HG02981 (cell line): ENCODE measurements around the gene FBXW2.
"Not testable (repeated sequence)": the region's sequence is repeated elsewhere in the genome, so short reads cannot be mapped to it uniquely, and the experiment has no call there.

ENCODE experiments used
- ATAC-seq: cut with Tn5 transposase; IDR thresholded peaks from one replicate; pipeline ENCODE4 v1.9.1; 2021; ENCODE audit warnings: mild to moderate bottlenecking, moderate library complexity; ENCODE audit not compliant: unreplicated experiment

Gene FBXW2

DNA sequence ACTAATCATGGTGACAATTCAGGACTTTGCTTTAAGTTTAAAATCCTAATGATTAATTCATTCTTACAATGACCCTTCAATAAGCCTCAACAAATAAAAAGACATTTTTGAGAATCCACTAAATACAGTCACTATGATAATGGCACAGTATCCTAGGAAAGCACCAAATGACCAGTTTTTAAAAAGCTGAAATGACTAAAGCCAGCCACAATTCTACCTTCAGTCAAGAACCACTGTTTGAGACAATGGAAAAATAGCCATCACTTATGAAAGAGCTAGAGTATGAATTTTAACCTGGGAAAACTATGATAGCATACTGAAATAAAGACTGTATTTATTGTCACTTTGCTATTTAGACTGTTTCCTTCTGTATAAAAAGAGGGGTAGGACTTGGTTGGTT is 14.0 kb downstream of the FBXW2 start:
- no peak for ATAC-seq

DNA sequence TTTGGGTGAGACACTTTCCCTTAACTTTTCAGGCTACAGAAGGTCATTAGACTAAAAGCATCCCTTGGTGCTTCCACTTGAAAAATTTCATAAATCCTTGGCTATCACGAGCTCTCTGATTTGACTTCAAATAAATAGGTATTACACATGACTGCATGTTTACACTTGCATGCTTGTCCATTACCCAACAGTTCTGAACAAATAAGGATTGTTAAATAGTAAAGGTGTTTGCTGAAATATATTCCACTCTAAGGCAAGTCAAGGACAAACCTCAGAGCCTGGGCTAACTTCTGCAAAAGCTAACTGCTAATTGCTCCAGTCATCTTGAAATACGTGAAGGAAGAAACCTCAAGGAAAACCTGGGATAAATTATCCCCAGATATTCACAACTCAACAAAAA is 14.5 kb downstream of the FBXW2 start:
- no peak for ATAC-seq

DNA sequence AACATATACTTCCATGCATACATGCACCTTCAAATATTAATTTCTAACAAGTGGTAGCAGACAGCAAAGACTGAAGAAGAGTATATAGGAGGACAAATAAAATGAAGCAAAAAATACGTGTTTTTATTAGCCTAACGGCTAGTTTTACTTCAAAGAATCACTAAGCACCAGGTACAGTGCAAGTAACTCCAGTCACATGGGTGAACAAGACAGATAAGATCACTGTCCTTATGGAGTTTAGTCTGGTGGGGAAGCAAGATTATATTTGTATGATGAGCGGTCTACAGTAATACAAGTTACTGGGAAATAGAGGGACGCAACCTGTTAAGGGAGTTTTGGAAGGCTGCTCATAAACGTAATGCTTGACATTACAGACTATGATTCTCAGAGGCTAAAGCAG is 16.0 kb downstream of the FBXW2 start:
- no peak for ATAC-seq

DNA sequence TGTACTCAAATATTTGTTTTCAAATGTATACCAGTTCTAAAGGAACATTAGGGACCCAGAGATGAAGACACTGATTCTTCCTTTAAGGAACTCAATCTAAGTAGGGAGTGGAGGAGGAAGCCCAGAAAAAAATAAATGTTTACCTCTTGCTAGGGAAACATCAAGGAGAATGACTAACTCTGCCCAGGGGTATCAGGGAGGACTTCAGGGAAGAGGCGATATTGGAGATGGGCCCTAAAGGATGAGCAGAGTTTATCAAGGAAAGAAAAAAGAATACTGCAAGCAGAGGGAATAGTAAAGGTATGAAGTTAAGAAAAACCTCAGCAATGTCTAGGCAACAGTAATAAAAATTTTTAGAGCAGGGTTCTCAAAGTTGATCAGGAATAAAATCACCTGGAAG is 16.4 kb downstream of the FBXW2 start:
- ATAC-seq = no peak

DNA sequence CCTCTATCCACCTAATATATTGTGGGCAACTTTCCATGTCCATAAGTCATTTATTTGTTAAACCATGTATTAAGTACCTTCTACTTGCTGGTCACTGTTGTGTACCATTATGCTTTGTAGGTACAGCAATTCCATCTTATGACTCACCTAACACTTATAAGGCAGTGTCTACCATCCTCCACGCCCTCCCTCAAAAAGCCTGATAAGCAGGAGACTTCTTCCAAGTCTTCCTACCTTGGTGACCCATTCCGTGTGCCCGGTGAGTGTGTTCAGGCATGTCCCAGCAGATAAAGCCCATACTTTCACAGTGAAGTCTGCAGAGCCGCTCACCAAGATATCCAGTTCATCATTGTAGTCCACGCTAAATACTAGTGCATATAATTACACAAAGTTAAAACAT is 17.4 kb downstream of the FBXW2 start:
- ATAC-seq = no peak

DNA sequence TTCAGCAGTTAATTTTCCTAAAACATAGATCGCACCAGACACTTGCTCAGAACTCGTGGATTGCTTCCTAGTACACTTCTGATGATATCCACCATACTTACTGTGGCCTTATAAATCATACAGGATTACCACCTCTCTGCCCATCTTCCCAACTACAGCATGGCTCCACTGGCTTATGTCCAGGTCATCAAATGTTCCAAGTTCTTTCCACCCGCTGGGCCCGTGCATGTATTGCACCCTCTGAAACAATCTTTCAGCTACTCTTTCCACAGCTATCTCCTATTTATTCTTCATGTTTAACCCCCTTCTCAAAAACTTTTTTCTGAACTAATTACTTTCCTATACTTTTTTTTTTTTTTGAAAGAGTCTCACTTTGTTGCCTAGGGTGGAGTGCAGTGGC is 18.5 kb downstream of the FBXW2 start:
- no peak for ATAC-seq

DNA sequence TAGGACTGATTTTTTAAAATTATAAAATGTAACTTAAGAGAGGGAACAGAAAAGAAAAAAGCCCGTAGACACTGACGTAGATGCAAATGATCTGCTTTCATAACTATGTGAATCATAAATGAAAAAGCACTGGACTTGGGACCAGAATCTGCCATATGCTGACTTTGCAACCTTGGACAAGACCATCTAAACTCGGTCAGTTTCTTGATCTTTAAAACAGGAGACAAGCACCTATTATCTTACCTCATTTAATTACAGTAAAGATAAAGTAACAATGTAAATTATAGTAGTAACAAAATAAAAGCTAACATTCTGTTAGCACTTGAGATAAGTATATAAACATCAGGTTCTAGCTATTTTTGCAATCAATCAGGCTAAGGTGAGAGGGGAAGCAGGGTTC is 20.0 kb downstream of the FBXW2 start:
- ATAC-seq = no peak

DNA sequence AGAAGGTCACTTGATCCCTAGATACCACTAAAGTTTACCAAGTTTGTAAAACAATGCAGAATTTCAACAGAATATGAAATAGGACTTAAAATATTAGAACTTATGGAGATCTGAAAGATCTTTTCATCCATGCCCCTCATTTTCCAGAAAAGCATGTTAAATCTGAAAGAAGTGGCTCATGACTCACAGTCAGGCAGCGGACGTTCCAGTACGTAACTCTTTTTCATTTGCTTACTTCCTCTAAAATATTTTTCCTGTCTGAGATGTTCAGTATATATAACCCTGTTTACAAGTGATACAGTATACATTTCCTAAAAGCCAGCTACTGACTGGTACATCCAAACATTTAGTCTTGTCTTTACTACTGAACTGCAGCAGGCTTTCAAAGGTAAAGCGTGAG is 22.3 kb downstream of the FBXW2 start:
- no peak for ATAC-seq

DNA sequence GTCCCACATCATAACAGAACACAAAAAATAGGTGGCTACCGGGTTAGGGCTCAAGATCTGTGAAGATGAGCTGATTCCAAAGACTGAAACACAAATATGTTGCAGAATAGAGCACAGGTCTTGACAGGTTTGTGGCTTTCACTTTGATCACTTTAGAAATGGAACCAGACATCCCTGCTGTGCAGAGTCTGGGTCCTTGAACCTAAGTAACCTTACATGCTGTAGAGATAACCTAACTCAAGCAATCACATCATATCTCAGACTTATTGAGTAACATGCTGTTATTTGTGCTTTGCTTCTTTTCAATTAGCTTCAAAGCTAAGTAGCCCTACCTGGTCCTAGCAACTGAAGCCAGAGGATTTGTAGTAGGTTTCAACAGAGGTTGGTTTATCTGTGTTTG is 24.3 kb downstream of the FBXW2 start:
- ATAC-seq = no peak

DNA sequence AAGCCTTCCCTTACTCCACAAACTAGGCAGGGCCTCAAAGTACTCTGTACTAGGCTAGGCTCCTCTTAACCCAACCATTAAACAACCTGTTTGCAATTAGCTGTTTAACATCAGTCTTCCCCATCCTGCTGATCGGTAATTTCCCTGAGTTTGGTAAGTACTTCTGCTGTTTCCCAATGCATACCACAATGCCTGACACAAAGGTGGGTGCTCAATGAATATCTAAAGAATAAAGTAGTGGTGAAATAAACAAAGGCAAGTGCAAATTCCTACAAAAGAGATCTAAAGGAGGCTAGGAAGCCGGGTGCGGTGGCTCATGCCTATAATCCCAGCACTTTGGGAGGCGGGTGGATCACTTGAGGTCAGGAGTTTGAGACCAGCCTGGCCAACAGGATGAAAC is 25.0 kb downstream of the FBXW2 start:
- ATAC-seq = no peak

DNA sequence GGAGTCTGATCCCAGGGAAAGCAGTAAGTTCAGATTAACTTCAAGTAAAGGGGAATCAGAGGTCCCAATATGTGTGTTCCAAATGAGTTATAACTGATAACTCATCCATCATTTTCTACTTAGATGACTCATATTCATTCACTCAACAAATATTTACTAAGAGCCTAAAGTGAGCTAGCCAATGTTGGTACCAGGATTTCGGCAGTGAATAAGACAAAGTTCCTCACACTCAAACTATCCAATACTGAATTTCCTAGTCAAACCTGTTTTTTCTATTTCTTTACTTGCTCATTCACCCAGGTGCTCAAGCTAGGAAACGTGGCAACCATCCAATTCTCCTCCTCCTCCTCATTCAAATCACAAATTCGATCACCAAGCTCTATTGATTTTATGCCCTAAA is 25.8 kb downstream of the FBXW2 start:
- ATAC-seq = no peak

DNA sequence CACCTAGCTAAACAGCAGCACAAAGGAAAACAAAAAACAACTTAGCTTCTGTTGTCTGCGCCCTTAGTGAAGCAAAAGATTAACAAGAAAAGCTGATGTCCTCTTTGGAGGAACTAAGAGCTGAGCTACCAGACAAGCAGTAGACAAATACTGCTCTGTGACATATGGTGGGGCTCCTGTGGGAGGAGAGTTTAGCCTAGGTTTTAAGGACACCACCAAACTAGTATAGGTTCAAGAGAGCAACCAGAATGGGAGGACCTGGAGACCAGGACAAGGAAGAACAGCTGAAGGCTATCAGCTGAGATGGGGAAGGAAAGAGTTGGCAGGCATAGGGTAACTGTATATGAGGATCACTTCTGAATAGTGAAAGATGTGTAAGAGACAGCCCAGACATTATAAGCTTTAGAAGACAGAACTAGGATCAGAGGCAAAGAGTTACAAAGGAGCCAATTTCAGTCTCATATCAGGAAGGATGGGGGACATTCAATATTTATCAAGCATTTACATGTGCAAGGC is 27.2 kb downstream of the FBXW2 start:
- no peak for ATAC-seq

DNA sequence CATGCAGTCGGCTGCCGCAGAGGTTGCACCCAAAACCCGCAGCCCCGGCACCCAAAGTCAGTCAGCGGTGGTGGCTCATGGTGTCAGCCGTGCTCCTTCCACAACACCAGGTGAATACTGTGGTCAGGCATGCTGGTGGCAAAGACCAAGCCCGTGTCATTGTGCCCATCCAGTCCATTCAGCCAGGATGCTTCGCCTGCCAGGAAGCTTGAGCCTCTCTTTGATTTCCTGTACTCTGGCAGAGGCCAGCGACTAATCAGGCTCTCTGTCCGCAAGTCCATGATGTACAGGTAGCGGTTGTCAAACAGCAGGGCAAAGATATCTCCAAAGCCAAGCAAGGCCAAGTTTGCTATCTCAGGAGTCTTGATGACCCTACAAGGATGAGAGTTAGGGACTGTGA is 28.7 kb downstream of the FBXW2 start:
- no peak for ATAC-seq

DNA sequence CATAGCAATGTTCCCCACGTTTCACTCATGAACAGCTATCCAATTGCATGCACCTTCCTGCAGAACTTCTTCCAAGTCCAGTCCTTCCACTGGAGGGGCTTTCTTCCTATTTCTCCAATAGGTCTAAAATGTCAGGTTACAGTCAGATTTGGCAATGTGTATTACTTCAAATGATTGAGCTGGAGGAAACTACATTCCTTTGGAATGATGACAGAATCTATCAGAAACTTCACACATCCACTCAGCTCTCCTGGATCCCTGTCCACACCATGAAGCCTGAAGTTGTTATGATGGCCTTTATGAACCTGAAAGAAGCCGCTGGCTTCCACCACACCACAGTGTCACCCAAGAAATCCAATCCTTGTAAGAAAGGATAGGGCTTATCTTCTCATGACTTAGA is 32.2 kb downstream of the FBXW2 start:
- ATAC-seq = no peak

DNA sequence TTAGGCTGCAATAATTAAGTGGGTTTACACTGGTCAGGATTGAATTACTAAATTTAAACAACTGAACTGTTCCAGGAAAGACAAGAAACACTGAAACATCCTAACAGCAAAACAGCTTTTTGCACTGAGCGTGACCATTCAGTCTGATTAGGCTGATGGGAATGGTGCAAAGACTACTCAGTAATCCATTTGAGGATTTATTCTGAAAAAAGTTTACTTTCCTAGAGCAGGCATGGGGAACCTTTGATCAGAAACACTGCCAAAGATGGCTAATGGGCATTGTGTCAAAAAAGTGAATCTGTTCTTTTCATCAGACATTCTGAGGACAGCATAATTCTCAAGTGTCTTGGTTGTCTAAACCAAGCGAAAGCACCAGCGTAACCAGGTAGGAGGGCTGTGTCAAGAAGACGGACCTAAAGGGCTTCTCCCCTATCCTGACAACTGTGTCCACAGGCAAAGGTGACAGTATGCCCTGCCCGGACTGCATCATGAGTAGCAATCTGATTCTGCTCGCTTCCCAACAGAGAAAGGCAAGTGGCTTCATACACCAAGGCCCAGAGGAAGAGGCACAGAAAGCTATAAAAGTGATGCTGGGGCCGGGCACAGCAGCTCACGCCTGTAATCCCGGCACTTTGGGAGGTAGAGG is 33.3 kb downstream of the FBXW2 start:
- ATAC-seq = no peak

DNA sequence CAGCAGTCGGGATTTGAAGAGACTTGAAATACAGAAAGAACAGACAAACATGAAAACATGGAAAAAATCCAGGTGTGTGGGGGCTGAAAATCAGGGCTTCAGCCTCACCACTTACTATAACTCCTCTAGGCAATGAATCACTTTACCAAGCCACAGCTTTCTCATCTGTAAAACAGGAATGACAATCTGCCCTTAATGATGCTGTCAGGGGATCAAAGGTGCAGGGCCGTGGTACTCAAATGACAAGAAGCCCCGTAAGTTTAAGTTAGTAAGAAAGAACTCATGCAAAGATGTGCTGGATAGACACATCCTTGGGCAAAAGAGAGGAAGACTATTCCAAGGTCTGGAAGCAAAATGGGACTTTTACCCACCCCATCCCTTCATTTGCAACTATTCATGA is 34.7 kb downstream of the FBXW2 start:
- ATAC-seq = no peak

DNA sequence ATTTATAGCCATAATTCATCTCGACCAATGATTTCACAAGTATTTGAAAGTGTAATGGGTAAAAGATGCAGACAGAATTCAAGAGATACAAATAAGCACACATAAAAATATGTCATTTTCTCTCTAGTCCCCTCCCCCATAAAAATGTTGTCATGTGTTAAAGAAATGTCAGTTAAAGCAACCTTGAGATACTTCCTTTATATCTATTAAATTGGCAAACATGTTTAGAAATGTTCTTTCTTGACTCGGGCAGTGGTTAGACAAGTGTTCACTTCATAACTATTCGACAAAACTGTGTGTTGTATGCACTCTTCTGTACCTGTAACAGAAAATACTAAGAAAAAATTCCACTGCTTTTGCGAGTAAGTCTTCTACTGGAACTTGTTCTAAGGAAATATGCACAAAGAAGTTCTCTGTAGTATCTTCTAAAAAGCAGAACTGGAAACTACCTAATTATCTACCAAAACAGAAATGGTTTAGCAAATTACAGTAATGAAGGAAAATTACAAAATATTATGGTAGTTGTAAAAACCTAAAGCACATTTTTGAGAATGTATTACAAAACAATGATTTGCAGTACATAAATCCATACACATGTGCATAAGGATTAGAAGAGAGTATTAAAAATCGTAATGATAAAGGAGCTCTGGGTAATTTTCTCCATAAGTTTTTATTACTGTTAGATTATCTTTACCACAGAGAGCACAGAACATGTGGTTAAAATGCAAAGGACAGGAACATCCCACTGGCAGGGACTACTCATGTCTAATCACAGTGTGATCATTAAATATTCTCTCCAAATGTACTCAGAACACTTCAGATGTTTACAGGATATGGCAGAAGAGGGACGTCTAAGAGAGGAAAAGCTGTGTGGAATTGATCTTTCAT is 35.9 kb downstream of the FBXW2 start:
- ATAC-seq = no peak

DNA sequence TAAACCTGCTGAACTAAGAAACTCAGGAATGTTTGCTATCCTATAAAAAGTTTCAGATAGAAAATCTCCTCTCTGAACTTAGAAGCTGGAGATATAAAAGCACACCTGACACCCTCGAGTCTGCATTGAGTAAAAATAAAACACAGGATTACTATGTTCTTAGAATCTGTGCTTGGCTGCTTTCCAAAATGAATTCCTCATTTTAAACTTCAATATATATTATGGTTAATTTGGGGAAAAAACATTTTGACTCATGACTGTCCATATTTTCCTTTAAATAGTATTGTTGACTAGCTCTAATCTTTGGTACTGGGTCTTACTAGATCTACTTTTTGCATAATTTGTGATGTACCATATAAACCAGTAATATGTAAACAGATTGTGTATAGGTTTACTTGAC is 36.7 kb downstream of the FBXW2 start:
- ATAC-seq = no peak

DNA sequence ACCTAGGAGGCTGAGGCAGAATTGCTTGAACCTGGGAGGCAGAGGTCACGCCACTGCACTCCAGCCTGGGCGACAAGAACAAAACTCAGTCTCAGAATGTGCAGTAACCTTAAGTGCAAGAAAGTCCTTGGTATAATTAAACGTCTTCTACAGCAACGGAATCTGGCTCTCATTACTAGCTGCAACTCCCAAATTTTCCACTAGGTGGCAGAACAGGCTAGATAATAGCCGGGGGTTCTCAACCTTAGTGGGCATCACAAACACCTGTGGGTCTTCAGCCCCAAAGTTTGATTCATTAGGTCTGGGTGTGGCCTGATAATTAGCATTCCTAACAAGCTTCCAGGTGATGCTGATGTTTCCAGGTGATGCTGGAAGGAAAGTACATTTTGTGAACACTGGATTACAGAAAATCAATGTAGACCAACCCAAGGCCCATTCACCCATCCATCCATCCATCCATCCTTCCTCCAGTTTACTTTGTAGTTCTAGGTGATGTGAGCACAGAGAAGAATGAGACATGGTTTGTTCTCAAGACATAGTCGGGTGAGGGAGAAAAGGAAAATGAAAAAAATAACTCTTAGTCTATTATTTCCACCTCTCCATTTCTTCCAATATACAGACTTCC is 37.3 kb downstream of the FBXW2 start:
- ATAC-seq = peak; percentile 46

DNA sequence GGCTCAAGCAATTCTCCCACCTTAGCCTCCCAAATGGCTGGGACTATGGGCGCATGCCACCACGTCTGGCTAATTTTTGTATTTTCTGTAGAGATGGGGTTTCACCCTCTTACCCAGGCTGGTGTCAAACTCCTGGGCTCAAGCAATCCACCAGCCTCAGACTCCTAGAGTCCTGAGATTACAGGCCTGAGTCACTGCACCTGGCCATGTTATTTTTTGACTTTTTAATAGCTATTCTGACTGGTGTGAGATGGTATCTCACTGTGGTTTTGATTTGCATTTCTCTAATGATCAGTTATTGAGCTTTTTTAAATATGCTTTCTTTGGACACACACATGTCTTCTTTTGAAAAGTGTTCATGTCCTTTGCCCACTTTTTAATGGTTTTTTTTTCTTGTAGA is 38.2 kb downstream of the FBXW2 start:
- peak; percentile 74 for ATAC-seq

DNA sequence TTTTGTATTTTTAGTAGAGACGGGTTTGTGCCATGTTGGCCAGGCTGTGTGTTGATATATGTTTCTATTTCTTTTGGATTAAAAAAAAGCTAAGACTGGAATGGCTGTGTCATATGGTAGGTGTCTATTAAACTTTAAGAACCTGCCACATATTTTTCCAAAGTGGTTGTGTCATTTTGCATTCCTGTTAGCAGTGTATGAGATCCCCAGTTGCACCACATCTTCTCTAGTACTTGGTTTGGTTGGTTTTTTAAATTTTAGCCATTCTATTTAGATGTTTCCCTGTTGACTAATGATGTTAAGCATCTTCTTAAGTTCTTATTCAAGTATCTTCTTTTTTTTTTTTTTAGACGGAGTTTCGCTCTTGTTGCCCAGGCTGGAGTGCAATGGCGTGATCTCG is 42.8 kb downstream of the FBXW2 start:
- ATAC-seq = no peak

DNA sequence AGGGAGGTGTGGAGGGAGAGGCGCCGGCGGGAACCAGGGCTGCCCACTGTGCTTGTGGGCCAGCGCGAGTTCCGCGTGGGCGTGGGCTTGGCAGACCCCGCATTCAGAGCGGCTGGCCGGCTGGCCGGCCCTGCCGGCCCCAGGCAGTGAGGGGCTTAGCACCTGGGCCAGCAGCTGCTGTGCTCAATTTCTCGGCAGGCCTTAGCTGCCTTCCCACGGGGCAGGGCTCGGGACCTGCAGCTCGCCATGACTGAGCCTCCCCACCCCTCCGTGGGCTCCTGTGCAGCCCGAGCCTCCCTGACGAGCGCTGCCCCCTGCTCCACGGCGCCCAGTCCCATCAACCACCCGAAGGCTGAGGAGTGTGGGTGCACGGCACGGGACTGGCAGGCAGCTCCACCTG is 46.9 kb downstream of the FBXW2 start:
- not testable (repeated sequence) for ATAC-seq
